HG02798 (cell line): Measurements from ENCODE around the gene APH1B.

Experiments used
- ATAC-seq: cut with Tn5 transposase; IDR thresholded peaks from one replicate; pipeline ENCODE4 v1.9.1; 2021; ENCODE audit warnings: mild to moderate bottlenecking; ENCODE audit not compliant: unreplicated experiment, poor library complexity

APH1B gene

GRCh38 chr15:63348392-63348791, 71.0 kb downstream of the APH1B start:
- ATAC-seq = no peak

DNA sequence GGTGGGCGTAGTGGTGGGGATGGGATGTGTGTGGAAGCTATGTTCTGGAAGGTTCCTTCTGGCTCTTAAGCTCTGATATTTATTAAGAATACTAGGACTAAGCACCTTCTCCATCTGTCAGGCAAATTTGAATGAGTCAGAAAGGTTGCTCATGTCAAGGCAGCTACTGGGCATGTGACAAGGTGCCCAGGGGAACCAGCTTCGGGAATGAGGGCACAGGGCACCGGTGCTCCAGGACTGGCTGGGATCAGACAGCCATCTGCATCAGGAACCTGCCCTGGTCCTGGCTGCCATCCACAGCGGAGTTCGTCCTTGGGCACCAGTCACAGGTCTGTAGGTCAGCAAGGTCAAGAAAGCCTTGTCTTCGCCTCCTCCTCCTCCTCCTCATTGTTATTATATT, 71.8 kb downstream of the APH1B start:
- no peak for ATAC-seq

DNA sequence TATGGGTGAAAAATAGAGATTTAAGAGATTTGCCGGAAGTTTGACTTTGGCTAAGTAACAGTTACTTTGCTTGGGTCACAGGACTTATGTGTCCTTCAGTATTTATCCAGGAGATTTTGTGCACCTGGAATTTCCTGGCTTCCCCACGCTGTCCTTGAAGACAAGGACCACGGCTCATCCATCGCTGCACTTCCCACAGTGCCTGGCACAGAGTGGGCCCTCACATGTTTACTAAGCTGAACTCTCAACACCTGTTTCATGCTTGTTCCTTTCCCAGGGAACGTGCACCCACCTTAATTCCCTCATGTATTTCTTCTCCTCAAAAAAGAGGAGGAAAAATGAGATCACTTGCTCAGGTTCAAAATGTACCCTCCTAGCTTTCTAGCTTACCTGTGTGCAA, 72.2 kb downstream of the APH1B start:
- no peak for ATAC-seq

- ATAC-seq = no peak
These were observed 72.8 kb downstream of the APH1B start for GRCh38 chr15:63350178-63350621.

DNA sequence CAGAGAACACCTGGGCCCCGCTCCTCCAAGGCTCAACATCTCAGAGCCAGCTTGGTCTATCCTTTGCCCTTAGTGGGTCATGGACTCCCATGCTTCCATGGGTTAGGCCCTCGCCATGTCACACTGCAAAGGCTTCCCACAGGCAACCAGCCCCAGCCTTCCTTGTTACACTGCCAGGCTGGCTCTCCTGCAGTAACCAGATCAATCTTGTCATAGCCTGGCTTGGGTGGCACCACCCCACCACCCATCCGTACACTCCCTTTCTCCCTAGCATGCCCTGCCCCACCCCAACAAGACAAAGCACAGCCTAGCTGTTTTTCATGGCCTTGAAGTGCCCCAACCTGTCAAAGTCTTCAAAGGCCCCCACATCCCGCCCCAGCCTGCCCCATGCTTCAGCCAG, 73.8 kb downstream of the APH1B start:
- no peak for ATAC-seq

DNA sequence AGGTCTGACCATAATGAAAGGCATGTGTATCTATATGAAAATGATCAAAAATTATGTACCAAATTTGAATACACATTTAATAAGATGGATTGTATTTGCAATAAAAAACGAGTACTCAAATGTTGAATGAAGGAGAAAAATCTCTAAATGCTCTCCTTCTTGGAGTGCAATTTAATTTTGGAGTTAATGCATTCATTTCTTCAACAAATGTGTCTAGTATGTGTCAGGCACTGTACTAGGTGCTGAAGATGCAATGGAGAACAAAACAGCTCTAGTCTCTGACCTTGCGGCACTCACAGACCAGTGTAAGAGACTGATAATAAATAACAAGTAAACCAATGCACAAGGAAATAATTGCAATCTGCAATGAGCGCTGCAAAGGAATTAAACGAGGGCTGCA, 75.4 kb downstream of the APH1B start:
- ATAC-seq = no peak

DNA sequence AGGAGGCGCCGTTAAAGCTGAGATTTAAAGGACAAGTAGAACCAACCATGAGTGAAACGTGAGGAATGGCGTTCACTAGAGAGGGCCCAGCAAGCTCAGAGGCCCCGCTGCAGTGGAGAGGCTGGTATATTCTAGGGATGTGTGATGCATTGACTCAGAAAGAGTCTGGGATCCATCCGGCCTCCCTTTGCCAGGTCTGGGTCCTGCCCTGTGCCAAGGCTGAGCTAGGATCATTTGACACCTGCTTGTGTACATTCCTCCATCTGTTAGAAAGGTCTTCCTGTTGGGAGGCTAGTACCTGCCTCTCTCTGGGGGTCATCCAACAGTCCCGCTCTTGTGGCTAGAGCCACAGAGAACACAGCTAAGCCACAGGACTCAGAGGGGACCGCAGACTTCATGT, 75.9 kb downstream of the APH1B start:
- ATAC-seq = no peak

DNA sequence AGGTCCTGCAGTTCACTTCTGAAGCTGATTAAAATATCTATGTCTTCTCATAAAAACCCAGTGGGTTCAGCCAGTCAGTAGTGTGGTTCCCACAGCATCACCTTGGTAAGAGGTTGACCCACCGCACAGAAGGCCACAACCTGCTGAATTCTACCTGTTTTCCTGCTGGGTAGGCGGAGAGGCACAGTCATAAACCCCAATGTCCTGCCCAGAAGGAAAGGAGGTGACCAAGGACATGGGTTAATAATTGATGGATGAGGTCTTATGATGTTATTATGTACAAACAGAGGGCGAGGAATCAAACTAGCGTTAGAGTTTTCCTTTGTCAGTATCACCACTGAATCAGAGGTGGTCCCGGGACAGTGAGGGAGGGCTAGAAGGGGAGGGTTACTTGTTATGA, 76.5 kb downstream of the APH1B start:
- no peak for ATAC-seq

- no peak for ATAC-seq
These were observed 77.6 kb downstream of the APH1B start for GRCh38 chr15:63354821-63355650.

- ATAC-seq = no peak
These were observed 79.7 kb downstream of the APH1B start for GRCh38 chr15:63357061-63357460.

GRCh38 chr15:63357731-63358130, 80.3 kb downstream of the APH1B start:
- no peak for ATAC-seq

- ATAC-seq = no peak
These were observed 81.0 kb downstream of the APH1B start for GRCh38 chr15:63358241-63359029.
